SK-N-SH treated with all-trans-retinoic acid at 6 μM for 48 hours (cell line): ENCODE data around the gene ESPNL.

Experiments
- ARNTL ChIP-seq: fragments of 450-650 bp; formaldehyde crosslinking; IDR thresholded peaks from 2 replicates; pipeline ENCODE4 v1.5.0; 2020; ENCODE audit warnings: low read depth, mild to moderate bottlenecking, moderate library complexity, borderline replicate concordance
- BACH2 ChIP-seq: fragments of 250-450 bp; sonication (Bioruptor Pico); IDR thresholded peaks from 2 replicates; pipeline ENCODE4 v1.9.0; 2021; ENCODE audit warnings: mild to moderate bottlenecking, borderline replicate concordance
- GLIS3 ChIP-seq: fragments of 250-450 bp; sonication (Bioruptor Pico); IDR thresholded peaks from 2 replicates; pipeline ENCODE4 v1.5.0; 2020; ENCODE audit warnings: mild to moderate bottlenecking, moderate library complexity
- PATZ1 ChIP-seq: fragments of 250-450 bp; sonication (Bioruptor Pico); IDR thresholded peaks from 2 replicates; pipeline ENCODE4 v1.8.0; 2020; ENCODE audit warnings: mild to moderate bottlenecking, moderate library complexity, borderline replicate concordance
- RARB ChIP-seq: fragments of 250-450 bp; sonication (Bioruptor Pico); IDR thresholded peaks from 2 replicates; pipeline ENCODE4 v1.8.0; 2021; ENCODE audit warnings: mild to moderate bottlenecking, moderate library complexity
- SNAI2 ChIP-seq: fragments of 250-450 bp; sonication (Bioruptor Pico); IDR thresholded peaks from 2 replicates; pipeline ENCODE4 v1.5.0; 2020; ENCODE audit warnings: mild to moderate bottlenecking, moderate library complexity
- TCF4 ChIP-seq: fragments of 250-450 bp; sonication (Bioruptor Pico); IDR thresholded peaks from 2 replicates; pipeline ENCODE4 v1.8.0; 2021; ENCODE audit warnings: mild to moderate bottlenecking, moderate library complexity, borderline replicate concordance
- TOX ChIP-seq: fragments of 250-450 bp; sonication (Bioruptor Pico); IDR thresholded peaks from 2 replicates; pipeline ENCODE4 v1.8.0; 2021; ENCODE audit warnings: mild to moderate bottlenecking, moderate library complexity, borderline replicate concordance
- ZNF70 ChIP-seq: fragments of 450-650 bp; formaldehyde crosslinking; IDR thresholded peaks from 2 replicates; pipeline ENCODE4 v1.5.0; 2020; ENCODE audit warnings: mild to moderate bottlenecking, moderate library complexity
- ZNF8 ChIP-seq: fragments of 450-650 bp; formaldehyde crosslinking; IDR thresholded peaks from 2 replicates; pipeline ENCODE4 v1.5.0; 2020; ENCODE audit warnings: mild to moderate bottlenecking, moderate library complexity
- TF ChIP-seq, protein P1 (sequence below): fragments of 250-450 bp; sonication (Bioruptor Pico); IDR thresholded peaks from 2 replicates; pipeline ENCODE4 v1.5.1; 2021; ENCODE audit warnings: mild to moderate bottlenecking, moderate library complexity
- TF ChIP-seq, protein P2 (sequence below): fragments of 250-450 bp; sonication (Bioruptor Pico); IDR thresholded peaks from 2 replicates; pipeline ENCODE4 v1.8.0; 2021; ENCODE audit warnings: low read depth, mild to moderate bottlenecking, moderate library complexity, borderline replicate concordance

DNA sequence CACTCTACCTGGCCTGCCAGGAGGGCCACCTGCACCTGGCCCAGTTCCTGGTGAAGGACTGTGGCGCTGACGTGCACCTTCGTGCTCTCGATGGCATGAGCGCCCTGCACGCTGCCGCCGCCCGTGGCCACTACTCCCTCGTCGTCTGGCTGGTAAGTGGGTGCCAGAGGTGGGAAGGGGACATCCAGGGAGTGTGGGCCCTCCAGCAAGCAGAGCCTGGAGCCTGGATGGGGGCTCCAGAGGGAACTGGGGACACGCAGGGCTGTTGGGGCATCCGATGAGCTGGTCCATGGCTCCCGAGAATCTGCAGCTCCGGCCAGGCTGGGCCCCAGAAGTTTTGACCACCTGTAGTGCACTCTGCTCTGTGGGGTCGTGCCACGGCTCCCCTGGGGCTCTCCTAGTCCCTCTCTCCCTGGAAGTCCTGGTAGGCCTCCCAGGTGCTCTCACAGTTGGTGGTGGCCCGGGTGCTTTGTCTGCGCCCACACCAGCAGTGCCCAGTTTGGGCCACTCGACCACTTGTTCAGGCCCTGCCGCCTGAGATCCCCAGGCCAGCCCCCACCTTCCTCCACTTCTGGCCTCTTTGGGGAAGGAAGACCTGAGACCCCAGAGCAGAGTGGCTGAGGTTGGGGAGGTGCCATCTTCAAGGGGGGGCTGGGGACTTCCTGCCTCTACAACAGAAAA, 4.7 kb downstream of the ESPNL start:
- TF ChIP-seq BACH2: no peak
- no peak for TF ChIP-seq ZNF8
- no peak for TF ChIP-seq ARNTL (CRISPR knock-in tag)
- TF ChIP-seq RARB (CRISPR knock-in tag): no peak
- TF ChIP-seq, protein P1, sequence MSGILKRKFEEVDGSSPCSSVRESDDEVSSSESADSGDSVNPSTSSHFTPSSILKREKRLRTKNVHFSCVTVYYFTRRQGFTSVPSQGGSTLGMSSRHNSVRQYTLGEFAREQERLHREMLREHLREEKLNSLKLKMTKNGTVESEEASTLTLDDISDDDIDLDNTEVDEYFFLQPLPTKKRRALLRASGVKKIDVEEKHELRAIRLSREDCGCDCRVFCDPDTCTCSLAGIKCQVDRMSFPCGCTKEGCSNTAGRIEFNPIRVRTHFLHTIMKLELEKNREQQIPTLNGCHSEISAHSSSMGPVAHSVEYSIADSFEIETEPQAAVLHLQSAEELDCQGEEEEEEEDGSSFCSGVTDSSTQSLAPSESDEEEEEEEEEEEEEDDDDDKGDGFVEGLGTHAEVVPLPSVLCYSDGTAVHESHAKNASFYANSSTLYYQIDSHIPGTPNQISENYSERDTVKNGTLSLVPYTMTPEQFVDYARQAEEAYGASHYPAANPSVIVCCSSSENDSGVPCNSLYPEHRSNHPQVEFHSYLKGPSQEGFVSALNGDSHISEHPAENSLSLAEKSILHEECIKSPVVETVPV (CRISPR knock-in tag): no peak
- no peak for TF ChIP-seq SNAI2 (CRISPR knock-in tag)
- TF ChIP-seq ZNF70 (CRISPR knock-in tag): no peak
- no peak for TF ChIP-seq GLIS3
- TF ChIP-seq TCF4 (CRISPR knock-in tag): no peak
- TF ChIP-seq, protein P2, sequence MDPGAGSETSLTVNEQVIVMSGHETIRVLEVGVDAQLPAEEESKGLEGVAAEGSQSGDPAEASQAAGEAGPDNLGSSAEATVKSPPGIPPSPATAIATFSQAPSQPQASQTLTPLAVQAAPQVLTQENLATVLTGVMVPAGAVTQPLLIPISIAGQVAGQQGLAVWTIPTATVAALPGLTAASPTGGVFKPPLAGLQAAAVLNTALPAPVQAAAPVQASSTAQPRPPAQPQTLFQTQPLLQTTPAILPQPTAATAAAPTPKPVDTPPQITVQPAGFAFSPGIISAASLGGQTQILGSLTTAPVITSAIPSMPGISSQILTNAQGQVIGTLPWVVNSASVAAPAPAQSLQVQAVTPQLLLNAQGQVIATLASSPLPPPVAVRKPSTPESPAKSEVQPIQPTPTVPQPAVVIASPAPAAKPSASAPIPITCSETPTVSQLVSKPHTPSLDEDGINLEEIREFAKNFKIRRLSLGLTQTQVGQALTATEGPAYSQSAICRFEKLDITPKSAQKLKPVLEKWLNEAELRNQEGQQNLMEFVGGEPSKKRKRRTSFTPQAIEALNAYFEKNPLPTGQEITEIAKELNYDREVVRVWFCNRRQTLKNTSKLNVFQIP: no peak
- TF ChIP-seq PATZ1 (CRISPR knock-in tag): no peak
- no peak for TF ChIP-seq TOX (CRISPR knock-in tag)
